Measurements from ENCODE around the gene BCAS3.

BCAS3 gene

DNA sequence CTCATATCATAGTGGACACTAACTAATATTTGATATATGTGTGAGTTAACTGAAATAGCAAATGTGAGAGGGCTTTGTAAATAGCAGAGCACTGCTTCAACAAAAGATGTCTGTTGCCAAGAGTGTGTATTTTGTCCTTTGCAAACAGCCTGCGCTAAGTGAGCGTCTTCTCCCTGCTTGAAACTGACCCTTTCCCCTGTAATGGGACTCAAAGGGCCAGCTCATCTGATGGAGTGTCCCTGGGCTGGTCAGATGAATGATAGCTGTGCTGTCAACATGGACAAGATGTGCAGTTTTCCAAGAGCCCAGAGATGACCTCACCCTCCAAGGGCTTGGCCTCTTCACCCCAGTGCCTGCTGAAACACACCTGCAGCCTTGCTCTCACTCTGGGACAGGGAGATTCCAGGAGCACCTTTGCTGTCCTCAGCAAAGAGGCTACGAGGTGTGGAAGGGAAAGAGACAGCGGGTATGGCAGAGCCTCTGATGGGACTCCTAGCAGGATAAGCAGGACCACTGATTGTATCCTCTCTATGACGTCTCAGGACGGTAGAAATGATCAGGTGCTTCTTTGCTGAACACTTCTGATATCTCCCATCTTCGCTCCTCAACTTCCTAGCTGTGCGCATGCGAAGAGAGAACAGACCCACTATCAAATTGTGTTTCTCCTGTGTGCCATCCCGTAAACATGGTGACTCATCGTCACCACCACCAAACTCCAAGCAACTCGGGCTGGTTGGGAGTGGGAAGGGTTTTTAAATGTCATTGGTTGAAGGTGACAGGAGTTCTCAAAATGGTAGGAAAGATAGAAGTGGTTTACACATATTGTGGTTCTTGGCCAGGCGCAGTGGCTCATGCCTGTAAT, 686.2 kb downstream of the BCAS3 start:
- DNase-seq (ENCODE audit: low read depth, low spot score): no peak

GRCh38 chr17:61364463-61364846, 686.8 kb downstream of the BCAS3 start:
- no peak for DNase-seq (ENCODE audit: low read depth, low spot score)

DNA sequence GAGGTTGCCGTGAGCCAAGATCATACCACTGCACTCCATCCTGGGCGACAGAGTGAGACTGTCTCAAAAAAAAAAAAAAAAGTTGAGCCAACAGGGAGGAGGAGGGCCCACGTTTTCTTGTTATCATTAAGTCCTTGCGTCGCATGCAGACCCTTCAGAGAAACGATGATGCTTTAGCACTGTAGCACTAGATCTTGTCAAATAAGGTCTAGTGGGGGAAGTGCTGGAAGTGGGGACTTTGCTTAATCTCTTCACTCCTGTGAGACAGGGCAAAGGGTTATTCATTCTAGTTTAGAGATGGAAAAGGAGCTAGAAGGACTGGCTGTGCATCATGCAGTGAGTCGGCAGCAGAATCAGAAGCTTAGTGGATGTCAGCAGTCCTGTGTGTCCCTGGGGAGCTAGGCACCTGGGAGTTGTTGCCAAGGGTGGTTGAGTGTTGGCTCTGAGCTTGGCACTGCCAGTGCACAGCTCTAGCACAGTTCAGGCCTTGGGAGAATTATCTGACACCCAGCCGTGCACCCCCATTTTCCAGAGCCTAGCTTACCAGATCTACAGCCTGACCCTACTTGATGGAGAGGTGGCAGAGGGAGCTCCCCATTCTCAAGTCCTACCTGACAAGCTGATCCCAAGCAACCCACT, 688.5 kb downstream of the BCAS3 start:
- no peak for DNase-seq (ENCODE audit: low read depth, low spot score)

GRCh38 chr17:61366715-61367413, 689.2 kb downstream of the BCAS3 start:
- DNase-seq (ENCODE audit: low read depth, low spot score): no peak

- no peak for DNase-seq (ENCODE audit: low read depth, low spot score)
Observed at GRCh38 chr17:61368049-61368831, 690.6 kb downstream of the BCAS3 start.

DNA sequence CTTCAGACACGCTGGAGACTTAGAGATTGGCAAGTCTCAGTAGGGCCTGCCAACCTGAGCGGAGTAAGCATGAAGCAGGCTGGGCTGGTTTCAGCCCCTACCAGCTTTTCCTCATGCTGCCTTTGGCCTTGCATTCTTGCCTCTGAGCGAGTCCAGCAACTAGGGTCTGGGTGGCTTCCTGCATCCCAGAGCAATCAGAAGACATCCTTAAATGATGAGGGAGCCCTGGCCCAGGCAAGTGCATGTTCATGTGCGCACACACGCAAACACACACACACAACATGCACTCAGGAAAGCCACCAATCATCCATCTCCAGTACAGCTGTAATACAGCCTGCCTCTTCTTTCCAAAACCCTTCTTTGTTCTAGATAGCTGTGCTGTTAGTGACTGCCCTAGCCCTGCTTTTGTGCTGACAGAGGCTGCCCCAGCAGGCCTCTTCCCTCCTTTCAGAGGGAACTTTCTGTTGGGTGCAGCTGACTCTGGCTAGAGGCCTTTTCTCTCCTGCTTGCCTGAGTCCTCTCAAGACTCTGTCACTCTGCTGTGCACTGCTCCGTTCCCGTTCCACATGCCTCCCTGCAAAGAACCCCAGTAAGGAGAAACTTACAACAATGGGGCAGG, 691.3 kb downstream of the BCAS3 start:
- DNase-seq (ENCODE audit: low read depth, low spot score): no peak

DNA sequence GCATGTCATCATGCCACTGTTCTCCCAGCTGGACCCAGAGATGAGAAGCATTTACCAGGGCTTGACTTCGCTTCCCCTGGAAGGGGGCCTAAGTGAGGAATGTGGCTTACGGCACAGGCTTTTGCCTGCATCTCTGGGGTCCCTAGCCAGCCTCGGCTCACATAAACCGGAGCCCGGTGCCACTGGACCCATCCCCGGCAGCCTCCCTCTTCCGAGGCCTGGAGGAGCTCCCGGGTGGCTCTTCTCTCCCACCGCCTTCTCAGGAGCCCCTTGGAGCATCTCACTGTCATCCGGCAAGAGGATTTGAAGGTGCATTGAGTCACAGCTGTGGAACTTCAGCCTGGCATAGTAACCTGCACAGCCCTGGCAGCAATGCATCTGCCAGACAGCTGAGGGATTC, 692.1 kb downstream of the BCAS3 start:
- DNase-seq (ENCODE audit: low read depth, low spot score): no peak

DNA sequence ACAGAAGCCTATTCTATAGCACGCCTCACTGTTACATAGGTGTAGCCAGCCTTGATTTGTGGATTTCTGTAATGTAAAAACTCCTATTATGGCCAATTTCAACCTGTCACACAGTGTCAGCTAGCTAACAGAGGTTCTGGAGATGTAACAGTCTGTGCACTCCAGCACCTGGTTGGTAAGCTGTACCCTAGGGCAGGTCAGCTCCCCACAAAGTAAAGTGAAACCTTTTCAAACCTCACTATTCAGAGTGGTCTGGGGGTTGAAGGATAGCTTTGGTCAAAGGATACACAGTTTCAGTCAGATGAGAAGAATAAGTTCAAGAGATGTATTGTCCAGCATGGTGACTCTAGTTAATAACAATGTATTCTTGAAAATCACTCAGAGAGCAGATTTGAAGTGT, 693.5 kb downstream of the BCAS3 start:
- no peak for DNase-seq (ENCODE audit: low read depth, low spot score)

- no peak for DNase-seq (ENCODE audit: low read depth, low spot score)
Observed at GRCh38 chr17:61371606-61372005, 694.0 kb downstream of the BCAS3 start.

DNA sequence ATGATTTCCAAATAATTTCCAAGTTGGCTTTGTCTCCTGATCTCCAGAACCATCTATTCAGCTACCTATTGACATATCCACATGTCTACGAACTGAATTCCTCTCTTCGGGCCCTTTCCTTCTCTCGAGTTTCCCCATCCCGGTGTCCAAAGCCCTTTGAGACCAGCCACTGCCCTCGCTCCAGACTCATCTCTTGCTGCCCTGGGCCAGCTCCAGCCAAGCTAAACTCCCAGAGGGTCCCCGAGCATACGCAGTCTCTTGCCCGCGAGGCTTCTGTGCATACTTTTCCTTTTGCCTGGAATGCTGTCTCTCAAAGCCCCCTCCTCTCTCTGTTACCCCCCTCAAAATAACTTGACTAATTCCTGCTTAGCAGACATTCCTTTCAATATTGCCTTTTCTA, 694.8 kb downstream of the BCAS3 start:
- DNase-seq (ENCODE audit: low read depth, low spot score): no peak

DNA sequence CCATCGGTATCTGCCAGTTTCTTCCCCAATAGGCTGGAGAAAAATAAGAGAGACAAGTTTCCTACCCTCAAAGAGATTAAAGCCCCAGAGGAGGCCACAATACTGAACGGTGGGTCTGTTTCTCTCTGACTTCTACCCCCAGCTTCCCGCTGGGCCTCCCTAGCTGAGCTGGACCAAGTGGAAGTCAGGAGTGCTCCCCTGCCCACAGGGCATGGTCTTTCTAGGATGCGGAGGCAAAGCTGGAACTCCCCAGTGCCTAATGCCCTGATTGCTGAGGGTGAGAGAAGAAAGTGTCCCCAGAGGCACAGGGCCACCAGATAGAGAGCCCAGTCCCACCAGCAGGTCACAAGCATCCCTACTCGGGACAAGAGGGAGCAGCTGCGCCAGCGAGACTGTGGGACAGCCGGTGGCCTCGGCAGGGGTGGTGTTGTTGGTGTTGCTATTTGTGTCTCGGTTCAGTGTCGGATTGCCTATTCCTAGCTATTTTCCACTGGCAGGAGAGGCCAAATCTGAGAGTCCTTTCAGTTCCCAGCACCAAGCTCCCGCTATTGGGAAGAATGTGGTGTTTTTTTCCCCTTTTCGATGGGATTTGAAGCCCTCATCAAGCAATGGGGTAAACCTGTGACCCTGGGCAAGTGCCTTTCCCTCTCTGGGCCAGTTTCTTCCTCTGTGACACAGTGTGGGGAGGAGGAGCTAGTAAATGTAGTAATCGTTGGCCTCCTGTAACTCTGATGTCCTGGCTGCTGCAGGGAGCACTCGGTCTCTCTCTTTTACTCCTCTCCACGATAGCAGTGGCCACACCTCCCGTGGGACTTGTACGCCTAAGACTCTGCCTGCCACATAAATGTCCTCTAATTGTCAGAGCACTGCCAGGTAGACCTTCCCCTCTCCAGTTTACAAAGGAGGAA, 699.5 kb downstream of the BCAS3 start:
- DNase-seq (ENCODE audit: low read depth, low spot score): no peak

- DNase-seq (ENCODE audit: low read depth, low spot score): no peak
Observed at GRCh38 chr17:61378658-61379456, 701.2 kb downstream of the BCAS3 start.

DNA sequence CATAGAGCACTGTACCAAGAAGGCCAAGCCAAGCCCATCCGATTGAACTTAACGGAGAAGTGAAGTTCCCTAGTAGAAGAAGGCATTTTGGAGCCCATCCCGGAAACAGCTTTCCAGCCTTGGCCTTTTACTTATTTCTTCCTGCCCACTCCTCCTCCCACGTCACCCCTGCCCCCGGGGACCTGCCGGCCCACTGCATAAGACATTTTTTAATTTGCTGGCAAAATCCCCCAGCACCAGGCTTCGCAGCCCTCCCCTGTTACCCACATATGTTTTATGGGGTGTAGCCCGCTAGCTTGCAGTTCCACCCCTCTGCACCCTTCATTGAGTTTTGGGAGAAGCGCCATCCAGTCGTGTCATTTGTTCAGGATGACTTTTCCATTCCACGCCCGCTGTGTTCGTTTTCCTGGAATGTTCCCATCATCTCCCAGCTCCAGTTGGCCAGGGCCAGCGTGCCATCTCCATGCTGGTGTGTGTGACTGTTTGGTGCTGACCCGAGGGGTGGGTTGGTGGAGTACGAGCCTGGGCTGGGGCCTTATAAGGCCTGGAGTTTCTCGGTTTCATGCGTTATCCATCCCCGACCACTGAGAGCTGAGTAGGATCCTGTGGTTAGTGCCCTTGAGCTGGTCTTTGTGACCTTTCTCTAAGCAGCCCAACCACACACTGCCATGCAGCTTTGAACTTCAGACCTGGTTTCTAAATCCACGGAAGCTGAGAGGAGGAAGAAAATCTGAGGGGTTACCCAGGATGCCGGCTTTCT, 702.0 kb downstream of the BCAS3 start:
- no peak for DNase-seq (ENCODE audit: low read depth, low spot score)

DNA sequence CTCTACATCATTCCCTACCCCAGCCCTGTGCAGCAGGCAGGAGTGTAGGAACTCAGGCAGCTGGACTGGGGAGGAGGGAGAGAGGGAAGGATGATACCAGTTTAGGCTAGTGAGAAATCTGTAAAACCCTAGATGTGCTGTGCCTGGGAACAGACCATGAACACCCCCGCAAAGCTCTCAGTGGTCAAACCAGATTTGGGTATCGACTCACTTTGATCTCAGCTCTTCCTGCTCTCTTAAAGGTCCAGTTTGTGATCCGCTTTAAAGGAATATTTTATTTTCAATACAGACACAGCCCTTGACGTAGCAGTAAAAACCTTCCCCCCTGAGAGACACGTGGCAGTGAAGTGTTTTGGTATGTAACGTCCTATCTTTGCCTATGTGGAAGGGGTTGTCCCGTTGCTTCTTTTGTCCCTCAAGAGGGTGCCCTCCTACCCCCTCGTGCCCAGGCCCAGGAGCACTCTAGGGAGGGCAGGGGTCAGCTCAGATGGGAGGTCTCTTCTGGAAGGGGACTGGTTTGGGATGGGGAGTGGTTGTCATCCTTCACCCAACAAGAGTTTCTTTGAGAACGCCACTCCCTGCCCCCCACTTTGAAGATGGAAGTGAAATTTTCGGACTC, 702.7 kb downstream of the BCAS3 start:
- no peak for DNase-seq (ENCODE audit: low read depth, low spot score)

- DNase-seq (ENCODE audit: low read depth, low spot score): no peak
Observed at GRCh38 chr17:61380836-61381525, 703.3 kb downstream of the BCAS3 start.

- DNase-seq (ENCODE audit: low read depth, low spot score): no peak
Observed at GRCh38 chr17:61381537-61381936, 703.9 kb downstream of the BCAS3 start.

GRCh38 chr17:61382796-61383688, 705.4 kb downstream of the BCAS3 start:
- no peak for DNase-seq (ENCODE audit: low read depth, low spot score)

All from activated naive CD8-positive, alpha-beta T cell treated with anti-CD3 and anti-CD28 coated beads, Interleukin-2, amount 50 U/mL, for 16 hours (primary cell).